Measurements from ENCODE around the gene RNMT.

Gene RNMT

DNA sequence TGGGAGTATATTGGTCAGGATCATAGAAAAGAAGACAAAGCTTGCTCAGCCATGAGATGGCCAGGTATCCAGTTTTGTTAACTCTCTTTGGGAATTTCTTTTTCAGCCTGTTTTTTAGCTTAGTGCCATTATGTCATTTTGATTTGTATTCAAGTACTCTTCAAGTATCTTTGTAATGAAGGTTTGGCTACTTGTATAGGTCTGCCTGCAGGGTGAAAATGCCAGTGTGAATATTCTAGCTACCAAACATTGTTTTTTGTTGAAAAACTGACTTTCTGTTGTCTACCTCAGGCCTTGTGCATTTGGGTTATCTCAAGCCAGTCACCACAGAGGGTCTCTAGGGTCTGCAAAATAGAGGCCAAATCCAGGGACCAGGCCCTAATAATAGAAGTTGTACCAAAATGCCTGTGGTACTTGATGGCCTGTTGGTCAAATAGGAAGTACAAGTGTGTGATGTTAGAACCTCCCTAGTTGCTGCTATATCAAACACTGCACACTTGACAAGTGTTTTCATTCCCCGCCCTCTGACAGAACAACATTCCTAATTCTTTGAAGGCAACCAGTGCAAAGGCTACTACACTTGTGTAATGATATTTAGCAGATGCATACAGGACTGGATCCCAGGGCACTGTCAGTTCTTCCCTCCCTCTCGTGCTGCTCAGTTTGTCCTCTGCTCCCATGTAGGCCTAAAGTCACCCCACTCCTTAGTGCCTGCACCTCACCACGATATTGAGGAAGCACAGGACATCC, 36.4 kb downstream of the RNMT start:
- H3K9me3 ChIP-seq (ENCODE audit: control insufficient read depth, insufficient read depth, low read length) = peaks cover 5% of the 10 kb centered on the region
- no peak overlapping the region for H3K9ac ChIP-seq (ENCODE audit: low read depth, low read length)
- H3K36me3 ChIP-seq (ENCODE audit: insufficient read depth, low read length) = no peaks in the 10 kb centered on the region
- H3K4me1 ChIP-seq (ENCODE audit: insufficient read depth, low read length) = no peaks in the 10 kb centered on the region

DNA sequence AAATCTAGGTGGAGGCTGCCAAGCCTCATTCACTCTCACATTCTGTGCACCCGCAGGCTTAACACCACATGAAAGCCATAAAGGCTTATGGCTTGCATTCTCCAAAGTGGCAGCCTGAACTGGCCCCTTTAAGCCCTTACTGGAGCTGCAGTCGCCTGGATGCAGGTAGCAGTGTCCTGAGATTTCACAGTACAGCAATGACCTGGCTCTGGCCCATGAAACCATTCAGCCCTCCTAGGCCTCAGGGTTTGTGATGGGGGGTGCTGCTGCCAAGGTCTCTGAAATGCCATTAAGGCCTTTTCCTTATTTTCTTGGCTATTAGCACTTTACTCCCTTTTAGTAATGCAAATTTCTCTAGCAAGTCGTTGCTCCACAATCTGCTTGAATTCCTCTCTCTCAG, 48.6 kb downstream of the RNMT start:
- Histone ChIP-seq H3K4me1 (ENCODE audit: insufficient read depth, low read length) (peaks cover 4% of the 10 kb centered on the region; the same call in 1 of the 2 replicates), H3K36me3 (ENCODE audit: insufficient read depth, low read length) (no peaks in the 10 kb centered on the region), H3K9ac (ENCODE audit: low read depth, low read length) (no peak overlapping the region), H3K9me3 (ENCODE audit: control insufficient read depth, insufficient read depth, low read length) (no peaks in the 10 kb centered on the region)

DNA sequence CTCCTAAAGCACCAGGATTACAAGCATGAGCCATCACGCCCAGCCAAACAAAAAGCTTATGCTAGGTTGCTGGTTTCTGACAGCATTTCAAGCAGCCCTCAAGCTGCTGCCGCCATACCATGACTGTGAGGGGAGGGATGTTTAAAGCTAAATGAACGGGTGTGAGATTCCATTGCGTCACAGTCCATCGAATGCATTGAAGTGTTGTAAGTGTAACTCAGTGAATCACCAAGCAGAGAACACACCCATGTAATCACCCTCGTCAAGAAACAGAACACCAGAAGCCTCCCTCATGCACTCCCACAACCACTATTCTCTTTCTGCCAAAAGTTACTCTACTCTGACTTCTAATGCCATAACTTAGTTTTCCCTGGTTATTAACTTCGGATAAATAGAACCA, 64.7 kb downstream of the RNMT start:
- Histone ChIP-seq H3K9ac (ENCODE audit: low read depth, low read length) (no peak overlapping the region), H3K36me3 (ENCODE audit: insufficient read depth, low read length) (no peaks in the 10 kb centered on the region), H3K4me1 (ENCODE audit: insufficient read depth, low read length) (no peaks in the 10 kb centered on the region), H3K9me3 (ENCODE audit: control insufficient read depth, insufficient read depth, low read length) (no peaks in the 10 kb centered on the region)

DNA sequence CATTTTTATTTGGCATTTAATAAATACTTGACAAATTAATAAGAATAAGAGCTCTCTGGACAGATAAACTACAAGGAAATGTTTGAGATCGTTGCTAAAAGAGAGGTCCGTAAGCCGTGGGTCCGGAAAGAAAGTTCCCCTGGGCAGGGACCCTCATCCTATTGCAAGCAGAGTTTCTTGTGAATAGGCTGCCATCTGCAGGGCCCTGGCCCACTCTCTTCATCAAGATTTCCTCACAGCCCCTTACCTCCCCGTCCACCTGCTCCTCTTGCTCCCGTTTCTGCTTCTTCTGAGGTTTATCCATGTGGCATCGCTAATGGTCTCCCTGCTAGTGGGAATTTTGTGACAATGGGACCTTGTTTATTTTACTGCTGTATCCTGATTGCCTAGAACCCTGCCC, 67.3 kb downstream of the RNMT start:
- H3K36me3 ChIP-seq (ENCODE audit: insufficient read depth, low read length) = no peaks in the 10 kb centered on the region
- H3K4me1 ChIP-seq (ENCODE audit: insufficient read depth, low read length) = no peaks in the 10 kb centered on the region
- H3K9ac ChIP-seq (ENCODE audit: low read depth, low read length) = no peak overlapping the region
- H3K9me3 ChIP-seq (ENCODE audit: control insufficient read depth, insufficient read depth, low read length) = no peaks in the 10 kb centered on the region

DNA sequence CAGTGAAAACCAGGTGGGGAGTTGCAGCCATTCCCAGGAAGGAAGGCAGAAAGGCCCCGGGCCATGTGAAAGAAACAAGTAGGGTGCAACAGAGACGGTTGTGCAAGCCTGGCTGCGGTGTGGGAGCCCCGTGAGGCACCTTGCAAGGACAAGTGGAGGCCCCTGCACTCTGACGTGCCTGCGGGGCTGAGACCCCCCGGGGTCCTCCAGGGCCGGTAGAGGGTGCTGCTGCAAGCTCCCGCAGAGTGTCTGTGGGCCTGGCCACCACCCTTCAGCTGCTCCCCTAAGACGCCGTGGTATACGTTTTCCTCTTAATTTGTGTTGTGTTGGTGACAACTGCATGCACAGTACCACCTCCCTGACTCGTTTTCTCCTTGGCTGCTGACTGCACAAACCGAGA, 70.0 kb downstream of the RNMT start:
- no peak overlapping the region for H3K9ac ChIP-seq (ENCODE audit: low read depth, low read length)

DNA sequence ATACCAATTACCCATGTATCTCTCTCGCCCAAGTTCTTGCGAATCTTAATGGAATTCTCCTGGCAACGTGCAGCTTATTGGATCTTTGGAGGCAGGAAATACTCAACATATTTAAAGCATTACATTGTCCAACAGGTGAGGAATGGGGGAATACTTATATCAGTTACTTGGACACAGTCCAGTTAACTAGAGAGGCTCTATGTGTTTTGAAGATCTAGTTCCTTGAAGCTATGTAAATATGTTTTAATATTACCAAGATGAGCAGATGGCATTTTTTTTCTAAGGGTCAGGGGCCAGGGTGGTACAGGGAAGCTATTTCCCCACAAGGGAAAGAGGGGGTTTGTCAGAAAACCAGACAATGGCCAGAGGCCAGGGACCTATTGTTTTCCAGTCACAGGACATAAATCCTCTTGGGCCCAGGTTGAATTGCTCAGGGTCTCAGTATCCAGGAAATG, 70.7 kb downstream of the RNMT start:
- no peaks in the 10 kb centered on the region for H3K4me1 ChIP-seq (ENCODE audit: insufficient read depth, low read length)
- H3K36me3 ChIP-seq (ENCODE audit: insufficient read depth, low read length) = no peaks in the 10 kb centered on the region
- no peak overlapping the region for H3K9ac ChIP-seq (ENCODE audit: low read depth, low read length)
- no peaks in the 10 kb centered on the region for H3K9me3 ChIP-seq (ENCODE audit: control insufficient read depth, insufficient read depth, low read length)

More for the DNA sequence above, 70.0 kb downstream of the RNMT start:
- Histone ChIP-seq H3K4me1 (ENCODE audit: insufficient read depth, low read length) (no peaks in the 10 kb centered on the region), H3K9me3 (ENCODE audit: control insufficient read depth, insufficient read depth, low read length) (no peaks in the 10 kb centered on the region), H3K36me3 (ENCODE audit: insufficient read depth, low read length) (no peaks in the 10 kb centered on the region)

DNA sequence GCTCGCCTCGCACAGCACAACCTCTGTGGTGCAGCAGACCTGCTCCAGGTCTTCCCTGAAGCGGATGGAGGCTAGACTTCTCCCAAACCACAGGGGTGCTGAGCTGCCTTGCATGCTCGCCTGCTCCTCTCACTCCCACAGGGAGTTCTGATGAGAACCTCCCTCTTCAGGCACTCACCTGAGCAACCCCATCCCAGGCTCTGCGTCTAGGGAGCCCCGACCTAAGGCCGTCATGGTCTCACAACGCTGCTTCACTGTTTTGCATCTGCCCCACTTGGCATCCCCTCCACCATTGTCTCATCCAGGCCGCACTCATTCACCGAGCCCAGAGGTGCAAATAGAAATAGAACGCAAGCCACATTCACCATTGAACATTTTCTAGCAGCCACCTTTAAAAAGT, 72.9 kb downstream of the RNMT start:
- H3K4me1 ChIP-seq (ENCODE audit: insufficient read depth, low read length) = no peaks in the 10 kb centered on the region
- H3K36me3 ChIP-seq (ENCODE audit: insufficient read depth, low read length) = no peaks in the 10 kb centered on the region
- no peak overlapping the region for H3K9ac ChIP-seq (ENCODE audit: low read depth, low read length)
- no peaks in the 10 kb centered on the region for H3K9me3 ChIP-seq (ENCODE audit: control insufficient read depth, insufficient read depth, low read length)

DNA sequence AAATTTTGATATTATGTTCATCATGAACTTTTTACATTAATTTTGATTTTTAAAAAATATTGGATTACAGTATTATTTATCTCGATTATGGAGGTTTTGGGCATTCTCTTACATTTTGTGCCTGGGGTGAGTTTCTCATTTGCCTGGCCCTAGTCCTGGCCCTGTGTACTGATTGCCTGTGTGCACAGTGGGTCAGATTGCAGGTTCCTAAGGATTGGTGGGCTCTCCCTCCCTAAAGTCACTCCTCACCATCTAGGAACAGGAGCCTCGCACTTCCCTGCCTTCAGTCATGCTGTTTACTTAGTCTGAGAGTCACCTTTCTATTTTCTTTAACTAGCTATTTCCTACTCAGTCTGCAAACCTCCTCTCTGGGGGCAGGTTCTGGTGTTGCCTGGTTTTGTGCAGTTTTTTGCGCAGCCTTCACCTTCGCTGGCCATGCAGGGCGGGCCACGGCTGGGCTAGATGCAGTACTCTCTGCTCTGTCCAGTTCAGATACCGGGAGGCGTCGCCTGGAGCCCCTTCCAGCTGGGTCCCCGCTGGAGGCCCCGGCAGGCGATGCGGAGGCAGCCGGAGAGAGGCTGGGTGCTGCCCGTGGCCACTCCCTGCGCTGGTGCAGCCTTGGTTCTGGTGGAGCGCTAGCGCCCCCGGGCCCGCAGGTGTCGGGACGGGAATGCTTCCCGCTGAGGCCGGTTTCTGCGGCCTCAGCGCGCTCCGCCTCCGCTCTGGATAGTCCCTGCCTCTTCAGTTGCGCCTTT, 74.2 kb downstream of the RNMT start:
- Histone ChIP-seq H3K9me3 (ENCODE audit: control insufficient read depth, insufficient read depth, low read length) (no peaks in the 10 kb centered on the region), H3K36me3 (ENCODE audit: insufficient read depth, low read length) (no peaks in the 10 kb centered on the region), H3K4me1 (ENCODE audit: insufficient read depth, low read length) (no peaks in the 10 kb centered on the region), H3K9ac (ENCODE audit: low read depth, low read length) (peak overlapping the region; percentile 34; the same call in 1 of the 2 replicates)

DNA sequence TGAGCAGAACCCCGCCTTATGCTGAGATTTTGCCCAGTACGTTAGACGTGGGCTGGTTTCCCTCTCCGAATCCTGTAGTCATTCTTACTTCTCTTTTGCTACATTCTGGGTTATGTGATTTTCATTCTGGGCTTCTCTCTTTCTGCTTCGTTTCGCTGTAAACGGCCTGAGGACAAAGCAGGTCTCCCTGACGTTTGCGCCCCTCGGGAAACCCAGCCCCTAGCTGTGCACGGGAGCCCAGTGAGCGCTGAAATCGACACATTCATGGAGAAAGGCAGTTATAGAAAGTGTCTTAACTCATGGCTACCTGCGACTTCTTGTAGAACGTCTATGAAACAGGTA, 74.8 kb downstream of the RNMT start:
- Histone ChIP-seq H3K4me1 (ENCODE audit: insufficient read depth, low read length) (no peaks in the 10 kb centered on the region), H3K36me3 (ENCODE audit: insufficient read depth, low read length) (no peaks in the 10 kb centered on the region), H3K9ac (ENCODE audit: low read depth, low read length) (peak overlapping the region; percentile 34; the same call in 1 of the 2 replicates), H3K9me3 (ENCODE audit: control insufficient read depth, insufficient read depth, low read length) (no peaks in the 10 kb centered on the region)

DNA sequence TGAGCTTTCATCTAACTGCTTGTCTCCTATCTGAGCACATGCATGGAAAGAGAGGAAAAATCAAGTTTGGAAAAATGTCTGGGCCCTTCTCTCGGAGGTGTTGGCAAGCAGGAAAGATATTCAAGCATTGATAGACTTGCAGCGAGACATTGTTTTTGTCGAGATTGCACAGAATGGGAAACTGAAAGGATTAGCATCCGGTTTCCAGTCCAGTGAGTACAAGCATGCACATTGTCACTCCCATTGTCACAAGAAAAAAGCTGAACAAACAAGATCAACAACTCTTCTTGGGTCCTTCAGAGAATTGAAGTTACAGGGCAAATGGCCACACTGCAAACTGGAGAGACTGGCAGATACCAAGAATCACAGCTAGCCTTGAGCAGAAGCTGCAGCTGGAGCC, 77.8 kb downstream of the RNMT start:
- H3K36me3 ChIP-seq (ENCODE audit: insufficient read depth, low read length) = no peaks in the 10 kb centered on the region
- peaks cover 12% of the 10 kb centered on the region for H3K4me1 ChIP-seq (ENCODE audit: insufficient read depth, low read length)
- H3K9ac ChIP-seq (ENCODE audit: low read depth, low read length) = no peak overlapping the region
- no peaks in the 10 kb centered on the region for H3K9me3 ChIP-seq (ENCODE audit: control insufficient read depth, insufficient read depth, low read length)

DNA sequence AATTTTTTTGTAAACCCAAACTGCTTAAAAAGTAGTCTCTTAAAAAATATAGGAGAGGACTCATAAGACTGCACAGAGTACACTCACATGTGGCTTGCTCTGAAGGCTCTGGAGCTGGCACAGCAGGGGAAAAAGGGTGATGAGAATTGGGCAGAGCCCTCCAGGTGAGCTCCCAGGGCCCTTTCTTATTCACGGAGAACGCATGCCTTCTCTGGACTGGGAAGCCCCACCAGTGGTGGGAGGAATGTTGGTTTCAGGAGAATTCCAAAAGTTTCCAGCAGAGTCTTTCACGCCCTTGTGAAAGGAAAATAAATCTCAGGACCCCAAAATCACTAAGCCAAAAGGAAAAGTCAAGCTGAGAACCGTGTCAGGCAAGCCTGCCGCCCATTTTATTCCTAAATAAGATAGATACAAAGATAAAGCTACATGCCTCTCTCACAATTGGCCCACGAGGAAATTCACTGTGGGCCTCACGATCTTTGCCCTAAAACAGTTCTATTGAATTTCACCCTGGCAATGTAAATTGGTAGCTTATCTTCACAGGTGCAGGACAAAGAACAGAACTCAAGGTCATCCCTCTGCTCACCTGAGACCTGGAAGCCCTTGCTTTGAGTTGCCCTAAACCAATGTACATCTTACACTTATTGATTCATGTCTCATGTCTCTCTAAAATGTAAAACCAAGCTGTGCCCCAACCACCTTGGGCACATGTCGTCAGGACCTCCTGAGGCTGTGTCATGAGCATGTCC, 82.0 kb downstream of the RNMT start:
- H3K9me3 ChIP-seq (ENCODE audit: control insufficient read depth, insufficient read depth, low read length) = no peaks in the 10 kb centered on the region
- no peak overlapping the region for H3K9ac ChIP-seq (ENCODE audit: low read depth, low read length)
- peaks cover 35% of the 10 kb centered on the region for H3K4me1 ChIP-seq (ENCODE audit: insufficient read depth, low read length)
- no peaks in the 10 kb centered on the region for H3K36me3 ChIP-seq (ENCODE audit: insufficient read depth, low read length)

DNA sequence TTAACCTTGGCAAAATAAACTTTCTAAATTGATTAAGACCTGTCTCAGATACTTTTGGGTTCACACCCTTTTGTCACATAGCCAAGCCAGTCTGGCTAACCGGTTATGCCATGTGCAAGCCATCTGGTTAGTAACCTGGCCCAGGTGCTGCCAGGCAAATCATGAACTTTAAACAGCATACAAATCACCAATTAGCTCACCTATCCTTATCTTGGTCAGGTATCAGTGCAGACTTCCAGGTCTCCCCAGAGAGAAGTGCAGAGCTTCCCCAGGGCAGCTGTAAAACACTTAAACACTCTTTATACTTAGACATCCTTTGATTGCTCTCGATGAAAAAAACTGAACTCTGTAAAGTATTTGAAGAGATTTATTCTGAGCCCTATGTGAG, 82.6 kb downstream of the RNMT start:
- Histone ChIP-seq H3K9ac (ENCODE audit: low read depth, low read length) (no peak overlapping the region), H3K36me3 (ENCODE audit: insufficient read depth, low read length) (no peaks in the 10 kb centered on the region), H3K9me3 (ENCODE audit: control insufficient read depth, insufficient read depth, low read length) (no peaks in the 10 kb centered on the region), H3K4me1 (ENCODE audit: insufficient read depth, low read length) (peaks cover 35% of the 10 kb centered on the region)

DNA sequence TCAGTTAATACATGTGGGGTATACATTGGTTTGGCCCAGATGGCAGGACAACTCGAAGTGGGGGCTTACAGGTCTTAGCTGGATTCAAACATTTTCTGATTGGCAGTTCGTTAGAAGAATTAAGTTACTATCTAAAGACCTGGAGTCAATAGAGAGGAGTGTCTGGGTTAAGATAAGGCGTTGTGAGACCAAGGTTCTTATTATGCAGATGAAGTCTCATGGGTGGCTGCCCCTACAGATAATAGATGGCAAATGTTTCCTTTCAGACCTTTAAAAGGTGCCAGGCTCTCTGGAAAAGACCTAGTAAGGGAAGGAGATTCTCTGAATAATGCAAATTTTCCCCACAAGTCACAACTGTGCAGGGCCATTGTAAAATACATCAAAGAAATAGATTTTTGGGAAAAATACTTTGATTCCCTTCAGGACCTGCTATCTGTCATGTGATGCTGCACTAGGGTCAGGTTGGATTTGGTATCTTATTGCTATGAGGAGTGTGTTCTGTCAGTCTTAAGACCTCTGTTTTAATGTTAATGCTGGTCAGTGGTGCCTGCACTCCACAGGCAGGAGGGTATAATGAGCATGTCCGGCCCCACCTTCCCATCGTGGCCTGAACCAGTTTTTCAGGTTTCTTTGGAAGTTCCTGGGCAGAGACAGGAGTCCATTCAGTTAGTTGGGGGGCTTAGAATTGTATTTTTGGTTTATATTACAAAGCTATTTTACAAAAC, 83.2 kb downstream of the RNMT start:
- H3K9ac ChIP-seq (ENCODE audit: low read depth, low read length) = no peak overlapping the region
- no peaks in the 10 kb centered on the region for H3K36me3 ChIP-seq (ENCODE audit: insufficient read depth, low read length)
- no peaks in the 10 kb centered on the region for H3K9me3 ChIP-seq (ENCODE audit: control insufficient read depth, insufficient read depth, low read length)
- peaks cover 35% of the 10 kb centered on the region for H3K4me1 ChIP-seq (ENCODE audit: insufficient read depth, low read length)

DNA sequence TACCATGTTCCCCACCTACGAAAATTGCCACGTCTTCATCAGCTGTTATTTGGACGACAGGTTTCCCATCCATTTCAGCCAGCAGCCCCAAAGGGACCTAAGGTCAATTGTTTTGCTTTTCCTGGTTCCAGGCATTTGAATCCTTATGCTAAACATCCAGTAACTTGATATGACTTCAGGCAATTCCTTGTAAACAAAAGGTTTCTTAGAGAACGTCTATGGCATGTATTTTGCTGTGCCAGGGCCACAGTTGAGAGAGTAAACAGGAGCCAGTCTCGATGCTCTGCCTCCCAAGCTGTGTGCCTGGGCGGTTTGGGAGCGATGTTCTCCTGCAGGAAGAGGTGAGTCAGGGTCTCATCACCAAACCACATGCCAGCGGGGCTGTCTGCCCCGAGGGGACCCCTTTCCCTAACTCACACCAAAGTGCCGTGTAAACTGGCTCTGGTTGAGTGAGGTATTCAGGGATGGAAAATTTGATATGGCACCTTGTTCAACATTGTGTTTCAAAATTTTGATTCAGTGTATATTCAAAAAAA, 84.5 kb downstream of the RNMT start:
- Histone ChIP-seq H3K36me3 (ENCODE audit: insufficient read depth, low read length) (no peaks in the 10 kb centered on the region), H3K9ac (ENCODE audit: low read depth, low read length) (no peak overlapping the region), H3K9me3 (ENCODE audit: control insufficient read depth, insufficient read depth, low read length) (no peaks in the 10 kb centered on the region), H3K4me1 (ENCODE audit: insufficient read depth, low read length) (peaks cover 35% of the 10 kb centered on the region)
